HEK293 (cell line): Measurements from ENCODE around the gene OPA3.

Experiments
- CTCF ChIA-PET: fragments of 350-600 bp; formaldehyde crosslinking; extraction: SDS; loops from one replicate; lab custom pipeline; 2021; ENCODE audit warnings: antibody characterized with exemption; lab: Yijun Ruan, JAX
- POLR2A ChIA-PET: fragments of 300-600 bp; formaldehyde crosslinking; extraction: SDS; loops from one replicate; lab custom pipeline; 2020; ENCODE audit warnings: antibody characterized with exemption, inconsistent platforms; lab: Yijun Ruan, JAX
- H3K27ac ChIP-seq: fragments of 200-500 bp; sonication (Bioruptor generic); 2 replicates; pipeline ENCODE4 v1.5.1; 2014; ENCODE audit warnings: low read depth, low read length, control low read depth, inconsistent platforms; ENCODE audit errors: extremely low read depth
- H3K36me3 ChIP-seq, 2 experiments: fragments of 200-500 bp in 1 of 2; sonication (Bioruptor generic) in 1 of 2; 1 replicate in 1 of 2; 2 replicates in 1 of 2; pipeline ENCODE4 v1.5.1; 2014 to 2017; ENCODE audit warnings: inconsistent platforms in 2 of 2, low read length in 2 of 2; ENCODE audit not compliant: control insufficient read depth in 2 of 2, insufficient read depth in 1 of 2
- H3K4me1 ChIP-seq: fragments of 200-500 bp; sonication (Bioruptor generic); 2 replicates; pipeline ENCODE4 v1.5.1; 2014; ENCODE audit warnings: mild to moderate bottlenecking, low read length, inconsistent platforms; ENCODE audit not compliant: control insufficient read depth, insufficient read depth
- H3K4me3 ChIP-seq: 2 replicates; pipeline ENCODE4 v1.5.1; 2011; ENCODE audit warnings: low read depth, mild to moderate bottlenecking, control low read depth, low read length, moderate library complexity
- H3K9me3 ChIP-seq: fragments of 200-500 bp; sonication (Bioruptor generic); 2 replicates; pipeline ENCODE4 v1.5.1; 2014; ENCODE audit warnings: low read depth, low read length, inconsistent platforms; ENCODE audit not compliant: control insufficient read depth, insufficient read depth
- EGR2 ChIP-seq: fragments of 450-650 bp; formaldehyde crosslinking; IDR thresholded peaks from 2 replicates; pipeline ENCODE4 v1.5.1; 2016; ENCODE audit warnings: low read depth, missing biosample characterization, missing genetic modification characterization
- GLIS1 ChIP-seq: fragments of 450-650 bp; formaldehyde crosslinking; IDR thresholded peaks from 2 replicates; pipeline ENCODE4 v1.5.1; 2016; ENCODE audit warnings: missing biosample characterization, missing genetic modification characterization
- KLF8 ChIP-seq: fragments of 450-650 bp; formaldehyde crosslinking; IDR thresholded peaks from 2 replicates; pipeline ENCODE4 v1.5.1; 2016; ENCODE audit warnings: missing biosample characterization, missing genetic modification characterization
- KLF9 ChIP-seq: fragments of 450-650 bp; formaldehyde crosslinking; IDR thresholded peaks from 2 replicates; pipeline ENCODE4 v1.5.1; 2016; ENCODE audit warnings: missing biosample characterization, missing genetic modification characterization, low read depth
- SCRT1 ChIP-seq: fragments of 450-650 bp; formaldehyde crosslinking; IDR thresholded peaks from 2 replicates; pipeline ENCODE4 v1.5.1; 2016; ENCODE audit warnings: missing biosample characterization, missing genetic modification characterization, borderline replicate concordance
- SP2 ChIP-seq: fragments of 450-650 bp; formaldehyde crosslinking; IDR thresholded peaks from 2 replicates; pipeline ENCODE4 v1.5.1; 2016; ENCODE audit warnings: missing biosample characterization, missing genetic modification characterization
- SP7 ChIP-seq: fragments of 450-650 bp; formaldehyde crosslinking; IDR thresholded peaks from 2 replicates; pipeline ENCODE4 v1.5.1; 2016; ENCODE audit warnings: missing biosample characterization, missing genetic modification characterization
- TCF7L2 ChIP-seq: IDR thresholded peaks from 2 replicates; pipeline ENCODE4 v1.6.1; 2011; ENCODE audit warnings: low read depth, mild to moderate bottlenecking, inconsistent platforms, low read length, moderate library complexity, borderline replicate concordance
- ZBTB1 ChIP-seq: fragments of 450-650 bp; formaldehyde crosslinking; IDR thresholded peaks from 2 replicates; pipeline ENCODE4 v1.5.1; 2016; ENCODE audit warnings: missing biosample characterization, missing genetic modification characterization
- ZBTB20 ChIP-seq: fragments of 450-650 bp; formaldehyde crosslinking; IDR thresholded peaks from 2 replicates; pipeline ENCODE4 v1.5.1; 2016; ENCODE audit warnings: missing biosample characterization, missing genetic modification characterization
- ZFHX2 ChIP-seq: fragments of 450-650 bp; formaldehyde crosslinking; conservative IDR thresholded peaks from 2 replicates; pipeline ENCODE4 v1.5.1; 2016; ENCODE audit warnings: missing biosample characterization, missing genetic modification characterization
- ZIC2 ChIP-seq: fragments of 450-650 bp; formaldehyde crosslinking; IDR thresholded peaks from 2 replicates; pipeline ENCODE4 v1.5.1; 2016; ENCODE audit warnings: missing biosample characterization, missing genetic modification characterization
- ZNF10 ChIP-seq: fragments of 450-650 bp; formaldehyde crosslinking; IDR thresholded peaks from 2 replicates; pipeline ENCODE4 v1.5.1; 2017; ENCODE audit warnings: missing biosample characterization, missing genetic modification characterization
- ZNF175 ChIP-seq: fragments of 450-650 bp; formaldehyde crosslinking; IDR thresholded peaks from 2 replicates; pipeline ENCODE4 v1.5.1; 2016; ENCODE audit warnings: missing biosample characterization, missing genetic modification characterization
- ZNF274 ChIP-seq, 2 experiments: fragments of 200-500 bp in 1 of 2; fragments of 450-650 bp in 1 of 2; sonication (Bioruptor generic) in 1 of 2; formaldehyde crosslinking in 1 of 2; IDR thresholded peaks; 2 replicates each; pipeline versions ENCODE4 v1.5.1 to v1.6.1; 2014 to 2016; ENCODE audit warnings: borderline replicate concordance in 1 of 2, inconsistent platforms in 1 of 2, low read length in 1 of 2, missing biosample characterization in 1 of 2, missing genetic modification characterization in 1 of 2
- ZNF292 ChIP-seq: fragments of 450-650 bp; formaldehyde crosslinking; IDR thresholded peaks from 2 replicates; pipeline ENCODE4 v1.5.1; 2016; ENCODE audit warnings: low read depth, missing biosample characterization, missing genetic modification characterization, borderline replicate concordance
- ZNF324 ChIP-seq: fragments of 450-650 bp; formaldehyde crosslinking; IDR thresholded peaks from 2 replicates; pipeline ENCODE4 v1.5.1; 2016; ENCODE audit warnings: missing biosample characterization, missing genetic modification characterization
- ZNF341 ChIP-seq: fragments of 450-650 bp; formaldehyde crosslinking; IDR thresholded peaks from 2 replicates; pipeline ENCODE4; 2016; ENCODE audit warnings: low read depth, missing biosample characterization, missing genetic modification characterization
- ZNF473 ChIP-seq: fragments of 450-650 bp; formaldehyde crosslinking; IDR thresholded peaks from 2 replicates; pipeline ENCODE4 v1.5.1; 2017; ENCODE audit warnings: missing biosample characterization, missing genetic modification characterization
- ZNF658 ChIP-seq: fragments of 450-650 bp; formaldehyde crosslinking; IDR thresholded peaks from 2 replicates; pipeline ENCODE4; 2016; ENCODE audit warnings: missing biosample characterization, missing genetic modification characterization
- ZNF692 ChIP-seq: fragments of 450-650 bp; formaldehyde crosslinking; IDR thresholded peaks from 2 replicates; pipeline ENCODE4 v1.5.1; 2016; ENCODE audit warnings: missing biosample characterization, missing genetic modification characterization
- ZSCAN23 ChIP-seq: fragments of 450-650 bp; formaldehyde crosslinking; IDR thresholded peaks from 2 replicates; pipeline ENCODE4 v1.5.1; 2016; ENCODE audit warnings: missing biosample characterization, missing genetic modification characterization
- ZSCAN5A ChIP-seq: fragments of 450-650 bp; formaldehyde crosslinking; IDR thresholded peaks from 2 replicates; pipeline ENCODE4 v1.5.1; 2016; ENCODE audit warnings: missing biosample characterization, missing genetic modification characterization
- TF ChIP-seq, protein P1 (sequence below): fragments of 450-650 bp; formaldehyde crosslinking; IDR thresholded peaks from 2 replicates; pipeline ENCODE4 v1.5.1; 2016; ENCODE audit warnings: missing biosample characterization, missing genetic modification characterization
- TF ChIP-seq, protein P2 (sequence below): fragments of 450-650 bp; formaldehyde crosslinking; IDR thresholded peaks from 2 replicates; pipeline ENCODE4 v1.5.1; 2016; ENCODE audit warnings: missing biosample characterization, missing genetic modification characterization

Gene OPA3

DNA sequence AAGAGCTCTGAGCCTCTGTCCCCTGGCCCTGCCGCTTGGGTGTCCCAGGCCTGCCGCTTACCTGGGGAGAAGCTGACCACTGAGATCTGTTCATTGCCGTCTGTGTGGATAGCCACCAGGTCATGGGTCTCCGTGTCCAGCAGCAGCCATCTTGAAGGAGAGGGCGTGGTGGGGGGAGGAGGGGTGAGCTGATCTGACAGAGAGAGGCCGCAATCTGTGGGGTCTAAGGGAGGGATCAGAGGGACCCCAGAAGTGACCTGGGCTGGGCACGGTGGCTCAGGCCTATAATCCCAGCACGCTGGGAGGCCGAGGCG, 32.1 kb upstream of the OPA3 start (continued):
- TF ChIP-seq ZSCAN23 (tag by site-specific recombination): no peak
- TF ChIP-seq ZNF292 (tag by site-specific recombination): no peak
- TF ChIP-seq ZNF692 (tag by site-specific recombination): no peak

DNA sequence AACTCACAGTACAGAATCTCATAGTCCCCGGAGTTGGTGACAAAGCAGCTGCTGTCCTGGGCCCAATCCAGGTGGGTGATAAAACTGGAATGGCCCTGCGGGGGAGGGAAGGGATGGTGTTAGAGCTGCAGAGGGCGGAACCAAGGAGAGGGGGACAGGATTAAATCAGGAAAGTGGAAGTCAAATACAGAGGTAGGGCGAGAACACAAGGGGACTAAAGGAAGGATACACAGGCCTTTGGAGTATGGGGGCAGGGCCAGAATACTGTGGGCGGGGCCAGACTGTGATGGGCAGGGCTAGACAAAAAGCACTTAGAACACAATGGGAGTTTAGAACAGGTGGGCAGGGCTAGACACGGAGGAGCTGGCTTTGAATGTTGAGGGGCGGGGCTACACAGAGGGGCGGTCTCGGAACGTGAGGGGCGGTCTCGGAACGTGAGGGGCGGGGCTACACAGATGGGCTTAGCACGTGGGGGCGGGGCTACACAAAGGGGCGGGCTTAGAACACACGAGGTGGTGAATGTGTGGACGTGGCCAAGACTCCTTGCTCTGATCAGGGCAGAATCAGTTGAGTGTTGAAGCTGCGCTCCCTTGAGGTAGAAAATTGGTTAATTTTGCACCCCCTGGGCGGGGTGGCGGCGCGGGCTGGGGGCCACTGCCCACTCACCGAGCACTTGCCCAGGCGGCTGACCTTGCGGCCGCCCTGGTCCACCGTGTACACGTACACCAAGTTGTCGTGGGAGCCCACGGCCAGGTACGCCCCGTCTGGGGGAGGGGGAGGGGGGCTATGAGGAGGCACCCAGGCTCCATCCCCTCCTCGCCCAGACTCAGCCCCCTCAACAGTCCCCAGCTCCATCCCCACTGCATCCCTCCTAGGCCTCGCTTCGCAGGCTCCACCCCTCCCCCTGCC, 31.4 kb upstream of the OPA3 start:
- Histone ChIP-seq H3K27ac (peak overlapping the region; percentile 56; the same call in 1 of the 2 replicates), H3K9me3 (no peaks in the 10 kb centered on the region), H3K36me3 (peaks cover 43 to 66% of the 10 kb centered on the region in 2 experiments; a peak in 2 of 3 replicates), H3K4me3 (no peak overlapping the region), H3K4me1 (peaks cover 13% of the 10 kb centered on the region)
- ChIA-PET POLR2A (interaction anchor here (0.5 to 2.3 kb wide), 12 partner anchors 11 to 347 kb away, joined by 3 to 19 read pairs (median 4); partner anchors contain the start of genes QPCTL and SNRPD2), CTCF (interaction anchor here (0.5 to 8.9 kb wide), 9 partner anchors 9 to 179 kb away, joined by 3 to 102 read pairs (median 4); partner anchors contain the start of gene EML2)
- TF ChIP-seq ZNF692 (tag by site-specific recombination): peak; percentile 75
- TF ChIP-seq ZNF473: no peak
- TF ChIP-seq ZNF175 (tag by site-specific recombination): no peak
- TF ChIP-seq ZNF10 (tag by site-specific recombination): peak; percentile 60
- peak; percentile 72; the same call in 1 of the 2 replicates for TF ChIP-seq SCRT1 (tag by site-specific recombination)
- TF ChIP-seq, protein P1, sequence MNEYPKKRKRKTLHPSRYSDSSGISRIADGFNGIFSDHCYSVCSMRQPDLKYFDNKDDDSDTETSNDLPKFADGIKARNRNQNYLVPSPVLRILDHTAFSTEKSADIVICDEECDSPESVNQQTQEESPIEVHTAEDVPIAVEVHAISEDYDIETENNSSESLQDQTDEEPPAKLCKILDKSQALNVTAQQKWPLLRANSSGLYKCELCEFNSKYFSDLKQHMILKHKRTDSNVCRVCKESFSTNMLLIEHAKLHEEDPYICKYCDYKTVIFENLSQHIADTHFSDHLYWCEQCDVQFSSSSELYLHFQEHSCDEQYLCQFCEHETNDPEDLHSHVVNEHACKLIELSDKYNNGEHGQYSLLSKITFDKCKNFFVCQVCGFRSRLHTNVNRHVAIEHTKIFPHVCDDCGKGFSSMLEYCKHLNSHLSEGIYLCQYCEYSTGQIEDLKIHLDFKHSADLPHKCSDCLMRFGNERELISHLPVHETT (tag by site-specific recombination): 0 out of 2 replicates have a peak, but pooled peaks have one; percentile 24
- peak; percentile 72 for TF ChIP-seq GLIS1 (tag by site-specific recombination)
- TF ChIP-seq ZFHX2 (tag by site-specific recombination): peak; percentile 77
- peak; percentile 77 for TF ChIP-seq KLF8
- no peak for TF ChIP-seq ZNF658 (tag by site-specific recombination)
- TF ChIP-seq SP2 (tag by site-specific recombination): peak; percentile 86
- TF ChIP-seq SP7: peak; percentile 66
- no peak for TF ChIP-seq TCF7L2
- no peak for TF ChIP-seq ZNF274 (IDR thresholded peaks at IDR 0.05; ENCODE audit: low read length)
- TF ChIP-seq ZNF274 (tag by site-specific recombination; IDR thresholded peaks at IDR 0.05; ENCODE audit: borderline replicate concordance): no peak
- TF ChIP-seq ZBTB1 (tag by site-specific recombination): no peak
- no peak for TF ChIP-seq ZIC2
- peak; percentile 65 for TF ChIP-seq ZNF341 (tag by site-specific recombination)
- TF ChIP-seq, protein P2, sequence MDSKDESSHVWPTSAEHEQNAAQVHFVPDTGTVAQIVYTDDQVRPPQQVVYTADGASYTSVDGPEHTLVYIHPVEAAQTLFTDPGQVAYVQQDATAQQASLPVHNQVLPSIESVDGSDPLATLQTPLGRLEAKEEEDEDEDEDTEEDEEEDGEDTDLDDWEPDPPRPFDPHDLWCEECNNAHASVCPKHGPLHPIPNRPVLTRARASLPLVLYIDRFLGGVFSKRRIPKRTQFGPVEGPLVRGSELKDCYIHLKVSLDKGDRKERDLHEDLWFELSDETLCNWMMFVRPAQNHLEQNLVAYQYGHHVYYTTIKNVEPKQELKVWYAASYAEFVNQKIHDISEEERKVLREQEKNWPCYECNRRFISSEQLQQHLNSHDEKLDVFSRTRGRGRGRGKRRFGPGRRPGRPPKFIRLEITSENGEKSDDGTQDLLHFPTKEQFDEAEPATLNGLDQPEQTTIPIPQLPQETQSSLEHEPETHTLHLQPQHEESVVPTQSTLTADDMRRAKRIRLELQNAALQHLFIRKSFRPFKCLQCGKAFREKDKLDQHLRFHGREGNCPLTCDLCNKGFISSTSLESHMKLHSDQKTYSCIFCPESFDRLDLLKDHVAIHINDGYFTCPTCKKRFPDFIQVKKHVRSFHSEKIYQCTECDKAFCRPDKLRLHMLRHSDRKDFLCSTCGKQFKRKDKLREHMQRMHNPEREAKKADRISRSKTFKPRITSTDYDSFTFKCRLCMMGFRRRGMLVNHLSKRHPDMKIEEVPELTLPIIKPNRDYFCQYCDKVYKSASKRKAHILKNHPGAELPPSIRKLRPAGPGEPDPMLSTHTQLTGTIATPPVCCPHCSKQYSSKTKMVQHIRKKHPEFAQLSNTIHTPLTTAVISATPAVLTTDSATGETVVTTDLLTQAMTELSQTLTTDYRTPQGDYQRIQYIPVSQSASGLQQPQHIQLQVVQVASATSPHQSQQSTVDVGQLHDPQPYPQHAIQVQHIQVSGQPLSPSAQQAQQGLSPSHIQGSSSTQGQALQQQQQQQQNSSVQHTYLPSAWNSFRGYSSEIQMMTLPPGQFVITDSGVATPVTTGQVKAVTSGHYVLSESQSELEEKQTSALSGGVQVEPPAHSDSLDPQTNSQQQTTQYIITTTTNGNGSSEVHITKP (tag by site-specific recombination): peak; percentile 99
- TF ChIP-seq ZSCAN5A (tag by site-specific recombination): no peak
- peak; percentile 85 for TF ChIP-seq EGR2 (tag by site-specific recombination)
- TF ChIP-seq KLF9 (tag by site-specific recombination): peak; percentile 75
- peak; percentile 88 for TF ChIP-seq ZBTB20
- 0 out of 2 replicates have a peak, but pooled peaks have one; percentile 35 for TF ChIP-seq ZNF324 (tag by site-specific recombination)
